H1 (cell line): ENCODE data around the gene SBF1. TPM values are rescaled to one million over a fixed set of nuclear protein-coding genes. Genes with fewer than 3 reads are reported as not detected.

Experiments used
- CTCF ChIA-PET: fragments of 300-600 bp; sonication (Branson Sonifier 250); formaldehyde crosslinking; loops from one replicate; lab custom pipeline; 2021; ENCODE audit not compliant: partially characterized antibody; lab: Charles Lee
- POLR2A ChIA-PET: fragments of 300-600 bp; sonication (Branson Sonifier 250); formaldehyde crosslinking; loops from one replicate; lab custom pipeline; 2021; ENCODE audit warnings: inconsistent platforms; ENCODE audit not compliant: partially characterized antibody; lab: Charles Lee
- DNase-seq, 2 experiments: peaks; one replicate each; pipeline versions ENCODE4 v3.0.0 to v3.0.0-alpha.2; 2010 to 2022; ENCODE audit warnings: low spot score in 2 of 2, low read depth in 1 of 2, mixed read lengths in 1 of 2
- FAIRE-seq: peaks from 2 replicates; lab custom pipeline; 2011; peaks lifted over from hg19 to GRCh38; lab: Jason Lieb, UNC
- H2AFZ ChIP-seq: 2 replicates; pipeline ENCODE4 v1.8.1; 2012; ENCODE audit warnings: low read length, inconsistent platforms
- H2AK5ac ChIP-seq: 2 replicates; pipeline ENCODE4 v1.6.1; 2013; ENCODE audit warnings: low read depth, low read length
- H2BK120ac ChIP-seq: replicated peaks from 2 replicates; pipeline ENCODE3; 2013; ENCODE audit warnings: low read depth, low read length, inconsistent platforms
- H2BK12ac ChIP-seq: 2 replicates; pipeline ENCODE4 v1.6.1; 2013; ENCODE audit warnings: low read depth, low read length
- H2BK15ac ChIP-seq: 2 replicates; pipeline ENCODE4 v1.6.1; 2013; ENCODE audit warnings: low read length
- H2BK20ac ChIP-seq: 2 replicates; pipeline ENCODE4 v1.6.1; 2013; ENCODE audit warnings: low read length
- H2BK5ac ChIP-seq: 2 replicates; pipeline ENCODE4 v1.6.1; 2013; ENCODE audit warnings: low read depth, low read length
- H3K14ac ChIP-seq: 2 replicates; pipeline ENCODE4 v1.6.1; 2013; ENCODE audit warnings: inconsistent platforms; ENCODE audit not compliant: insufficient read length
- H3K18ac ChIP-seq: 2 replicates; pipeline ENCODE4 v1.6.1; 2013; ENCODE audit warnings: low read length; ENCODE audit errors: extremely low read depth
- H3K23ac ChIP-seq: 2 replicates; pipeline ENCODE4 v1.6.1; 2013; ENCODE audit warnings: inconsistent platforms; ENCODE audit not compliant: insufficient read length
- H3K23me2 ChIP-seq: 2 replicates; pipeline ENCODE4 v1.6.1; 2013; ENCODE audit warnings: low read depth, low read length
- H3K27ac ChIP-seq: 2 replicates; pipeline ENCODE4 v1.6.1; 2011; ENCODE audit warnings: low read depth, low read length, inconsistent platforms
- H3K27me3 ChIP-seq, 4 experiments: replicated peaks in 1 of 4; 1 replicate in 1 of 4; 2 replicates in 3 of 4; pipeline versions ENCODE4 v1.6.1 to v1.8.1; 2011 to 2013; ENCODE audit warnings: low read length in 3 of 4, mild to moderate bottlenecking in 3 of 4, inconsistent platforms in 2 of 4, mixed read lengths in 2 of 4, moderate library complexity in 1 of 4; ENCODE audit not compliant: control insufficient read depth in 3 of 4, insufficient read depth in 3 of 4; ENCODE audit errors: extremely low read depth in 1 of 4
- H3K36me3 ChIP-seq, 4 experiments: 2 replicates each; pipeline versions ENCODE4 v1.6.1 to v1.8.1; 2011 to 2013; ENCODE audit warnings: mild to moderate bottlenecking in 4 of 4, low read length in 3 of 4, moderate library complexity in 2 of 4, control low read depth in 1 of 4, inconsistent platforms in 1 of 4; ENCODE audit not compliant: insufficient read depth in 4 of 4, control insufficient read depth in 2 of 4
- H3K4ac ChIP-seq: replicated peaks from 2 replicates; pipeline ENCODE3; 2013; ENCODE audit warnings: low read length, low read depth, mixed read lengths, inconsistent platforms; ENCODE audit not compliant: insufficient read length
- H3K4me1 ChIP-seq, 4 experiments: replicated peaks in 1 of 4; 1 replicate in 1 of 4; 2 replicates in 3 of 4; pipeline versions ENCODE4 v1.6.1 to v1.8.1; 2011 to 2013; ENCODE audit warnings: low read length in 3 of 4, inconsistent platforms in 2 of 4, mixed read lengths in 1 of 4; ENCODE audit not compliant: insufficient read depth in 4 of 4, control insufficient read depth in 3 of 4
- H3K4me2 ChIP-seq, 2 experiments: 2 replicates each; pipeline versions ENCODE4 v1.6.1 to v1.8.1; 2011 to 2013; ENCODE audit warnings: low read depth in 2 of 2, low read length in 2 of 2, control low read depth in 1 of 2, inconsistent platforms in 1 of 2, mild to moderate bottlenecking in 1 of 2; ENCODE audit not compliant: insufficient read depth in 1 of 2
- H3K4me3 ChIP-seq, 4 experiments: fragments of 200-600, 300-600 bp in 1 of 4; sonication (generic), shearing (Covaris generic), sonication (Bioruptor Twin) in 1 of 4; 2 replicates each; pipeline versions ENCODE4 v1.5.1 to v1.8.1; 2011 to 2016; ENCODE audit warnings: low read length in 4 of 4, low read depth in 3 of 4, control low read depth in 2 of 4, inconsistent platforms in 2 of 4, mild to moderate bottlenecking in 2 of 4, mixed read lengths in 1 of 4, moderate library complexity in 1 of 4; ENCODE audit not compliant: insufficient read depth in 2 of 4; ENCODE audit errors: extremely low read depth in 1 of 4
- H3K56ac ChIP-seq: replicated peaks from 2 replicates; pipeline ENCODE3; 2013; ENCODE audit warnings: low read depth, mild to moderate bottlenecking, mixed read lengths, low read length, inconsistent platforms; ENCODE audit not compliant: insufficient read length
- H3K79me1 ChIP-seq: 2 replicates; pipeline ENCODE4 v1.6.1; 2013; ENCODE audit warnings: low read depth, low read length, control low read depth
- H3K79me2 ChIP-seq, 2 experiments: 2 replicates each; pipeline versions ENCODE4 v1.6.1 to v1.8.1; 2012 to 2013; ENCODE audit warnings: low read length in 2 of 2, mild to moderate bottlenecking in 2 of 2, inconsistent platforms in 1 of 2; ENCODE audit not compliant: insufficient read depth in 2 of 2, control insufficient read depth in 1 of 2
- H3K9ac ChIP-seq, 4 experiments: replicated peaks in 1 of 4; 1 replicate in 1 of 4; 2 replicates in 3 of 4; pipeline versions ENCODE4 v1.6.1 to v1.8.1; 2011 to 2013; ENCODE audit warnings: low read depth in 3 of 4, low read length in 3 of 4, control low read depth in 2 of 4, mild to moderate bottlenecking in 2 of 4, moderate library complexity in 2 of 4, inconsistent platforms in 1 of 4; ENCODE audit errors: extremely low read depth in 1 of 4
- H3K9me3 ChIP-seq, 2 experiments: 2 replicates each; pipeline versions ENCODE4 v1.6.1 to v1.8.1; 2012 to 2013; ENCODE audit warnings: mild to moderate bottlenecking in 2 of 2, moderate library complexity in 2 of 2, control low read depth in 1 of 2, inconsistent platforms in 1 of 2, low read depth in 1 of 2, low read length in 1 of 2, mixed read lengths in 1 of 2; ENCODE audit not compliant: insufficient read depth in 2 of 2
- H4K20me1 ChIP-seq, 2 experiments: replicated peaks in 1 of 2; 2 replicates each; pipeline versions ENCODE3 to v1.8.1; 2011 to 2013; ENCODE audit warnings: inconsistent platforms in 2 of 2, low read length in 2 of 2, mild to moderate bottlenecking in 1 of 2; ENCODE audit not compliant: insufficient read depth in 2 of 2, control insufficient read depth in 1 of 2
- H4K5ac ChIP-seq: 2 replicates; pipeline ENCODE4 v1.6.1; 2013; ENCODE audit warnings: low read length, low read depth, mixed read lengths, inconsistent platforms; ENCODE audit not compliant: insufficient read length
- H4K8ac ChIP-seq: 2 replicates; pipeline ENCODE4 v1.8.0; 2013; ENCODE audit warnings: mild to moderate bottlenecking, moderate library complexity, low read length, inconsistent platforms; ENCODE audit not compliant: insufficient read depth; ENCODE audit errors: extremely low read depth
- H4K91ac ChIP-seq: replicated peaks from 2 replicates; pipeline ENCODE3; 2013; ENCODE audit warnings: low read length, mixed read lengths, inconsistent platforms; ENCODE audit not compliant: insufficient read length
- CBX5 ChIP-seq: fragments of 300-800, 300-1000 bp; sonication (generic); IDR thresholded peaks from 2 replicates; pipeline ENCODE4 v1.7.1; 2016; ENCODE audit warnings: antibody characterized with exemption, low read length, low read depth
- FOSL1 ChIP-seq: IDR thresholded peaks from 2 replicates; pipeline ENCODE4 v1.6.1; 2011; ENCODE audit warnings: mild to moderate bottlenecking, low read depth, low read length, moderate library complexity; ENCODE audit not compliant: insufficient read depth
- HDAC2 ChIP-seq, 2 experiments: fragments of 300-600 bp in 1 of 2; sonication (generic) in 1 of 2; IDR thresholded peaks; 2 replicates each; pipeline ENCODE4 v1.6.1; 2011 to 2012; ENCODE audit warnings: low read depth in 2 of 2, low read length in 2 of 2, mild to moderate bottlenecking in 2 of 2, moderate library complexity in 2 of 2, borderline replicate concordance in 1 of 2, inconsistent platforms in 1 of 2
- RBBP5 ChIP-seq: IDR thresholded peaks from 2 replicates; pipeline ENCODE4 v1.7.1; 2012; ENCODE audit warnings: low read depth, mild to moderate bottlenecking, inconsistent platforms, low read length, moderate library complexity, borderline replicate concordance
- RXRA ChIP-seq: IDR thresholded peaks from 2 replicates; pipeline ENCODE4 v1.6.1; 2011; ENCODE audit warnings: low read depth, mild to moderate bottlenecking, low read length, moderate library complexity; ENCODE audit not compliant: insufficient read depth
- SIRT6 ChIP-seq: IDR thresholded peaks from one replicate; pipeline ENCODE4 v1.7.1; 2012; ENCODE audit warnings: low read length, inconsistent platforms
- SP1 ChIP-seq: IDR thresholded peaks from 2 replicates; pipeline ENCODE4 v1.6.1; 2011; ENCODE audit warnings: low read depth, low read length
- SP4 ChIP-seq: IDR thresholded peaks from 2 replicates; pipeline ENCODE4 v1.6.1; 2012; ENCODE audit warnings: low read length, inconsistent platforms
- TBP ChIP-seq: IDR thresholded peaks from 2 replicates; pipeline ENCODE4 v1.6.1; 2011; ENCODE audit warnings: low read depth, low read length, improper control_type of control experiment
- TCF12 ChIP-seq: IDR thresholded peaks from 2 replicates; pipeline ENCODE4 v1.6.1; 2011; ENCODE audit warnings: low read depth, mild to moderate bottlenecking, low read length
- YY1 ChIP-seq: IDR thresholded peaks from 2 replicates; pipeline ENCODE4 v1.6.1; 2011; ENCODE audit warnings: low read depth, mild to moderate bottlenecking, low read length
- ZNF274 ChIP-seq: IDR thresholded peaks from 2 replicates; pipeline ENCODE4 v1.7.0; 2012; ENCODE audit warnings: low read length, borderline replicate concordance; ENCODE audit errors: extremely low read depth
- WGBS, 2 experiments: shearing (Covaris generic) in 1 of 2; methylation state at CpG; one replicate each; pipeline versions ENCODE4 v1.1.6 to v1.1.7; 2013 to 2015; ENCODE audit warnings: low lambda C conversion rate in 2 of 2, mixed read lengths in 2 of 2, inconsistent platforms in 1 of 2, low coverage in 1 of 2, missing lambda C conversion rate in 1 of 2; ENCODE audit not compliant: insufficient replicate concordance in 2 of 2, insufficient coverage in 1 of 2, insufficient read length in 1 of 2; ENCODE audit errors: extremely low coverage in 1 of 2, missing lambda C conversion rate in 1 of 2; 5-methylcytosine and 5-hydroxymethylcytosine counted together
- polyA plus RNA-seq, 7 experiments: library from polyadenylated mRNA; depleted of rRNA in 3 of 7; stranded (reverse) in 5 of 7; unstranded in 2 of 7; fragments of >200 nt in 5 of 7; fragments of 200-250 nt in 2 of 7; gene quantifications; 1 replicate in 5 of 7; 2 replicates in 1 of 7; 4 replicates in 1 of 7; pipeline versions ENCODE4 v1.2.1 to v1.2.3, GENCODE V29; 2011 to 2013; ENCODE audit warnings: missing spikeins in 2 of 7, mixed read lengths in 2 of 7
- total RNA-seq: library from RNA; stranded (reverse); fragmentation: NEBNext Ultra II Directional; extraction: Animal tissue kit (Norgen Biotek cat#: 25700); gene quantifications from 2 replicates; pipeline ENCODE4 v1.2.1, GENCODE V29; 2021

Gene SBF1
- total and polyA plus RNA-seq, 2 of the 8 experiments (the other 6 are each of a cell fraction or from before 2014, with no cell fraction given) = 29.1 to 71.5 TPM

DNA sequence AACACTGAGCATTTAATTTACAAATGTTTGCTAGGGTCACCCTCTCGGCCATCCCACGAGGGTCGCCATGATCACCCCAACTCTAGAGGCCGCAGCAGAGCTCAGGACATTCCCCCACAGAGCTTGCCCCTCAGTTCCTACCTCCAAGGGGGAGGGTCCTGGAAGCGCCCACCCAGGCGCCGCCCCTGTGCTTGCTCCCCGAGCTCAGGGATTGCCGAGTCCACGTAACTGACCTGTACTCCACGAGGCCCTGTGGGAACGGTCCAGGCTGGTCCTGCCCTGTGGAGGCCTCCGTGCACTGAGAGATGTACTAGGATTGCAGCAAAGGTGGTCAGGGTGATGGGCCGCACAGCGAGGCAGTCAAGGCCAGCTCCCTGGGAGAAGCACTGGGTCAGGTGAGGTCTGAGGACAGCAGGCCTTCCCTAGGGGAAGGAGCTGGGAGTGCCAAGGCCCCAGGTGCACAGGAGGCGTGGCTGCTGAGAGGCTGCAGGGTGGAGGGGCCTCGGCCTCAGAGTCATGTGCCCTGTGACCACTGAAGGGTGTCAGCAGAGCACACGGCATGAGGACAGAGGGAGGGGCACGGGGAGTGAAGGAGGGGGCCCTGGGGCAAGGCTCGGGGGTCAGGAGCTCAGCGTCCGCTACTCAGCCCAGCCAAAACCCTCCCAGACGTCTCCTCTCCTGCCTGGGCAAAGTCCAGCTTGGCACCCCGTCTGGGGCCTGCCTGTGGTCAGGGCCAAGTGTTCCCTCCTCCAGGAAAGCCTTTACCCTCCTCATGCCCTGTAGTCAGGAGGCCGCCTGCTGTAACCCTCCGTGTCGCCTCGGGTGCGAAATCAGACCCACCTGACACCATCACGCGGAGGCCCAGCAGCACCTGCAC lies 9.4 kb upstream of the SBF1 start:
- no peaks in the 10 kb centered on the region for H3K79me2 ChIP-seq
- no peak overlapping the region for H3K4me2 ChIP-seq
- H2BK12ac ChIP-seq = no peak overlapping the region; the same call in 1 of the 2 replicates
- H3K18ac ChIP-seq = no peak overlapping the region; the same call in 1 of the 2 replicates
- H3K14ac ChIP-seq = no peak overlapping the region
- peaks cover 0 to 5% (median 0%) of the 10 kb centered on the region in 4 experiments; a peak in 4 of 7 replicates for H3K4me1 ChIP-seq
- H3K9ac ChIP-seq = no peak overlapping the region
- H3K56ac ChIP-seq = no peak overlapping the region
- H4K5ac ChIP-seq = no peak overlapping the region
- no peak overlapping the region for H3K23ac ChIP-seq
- no peak overlapping the region for H3K4me3 ChIP-seq
- H3K27me3 ChIP-seq = peaks cover 1 to 17% (median 13%) of the 10 kb centered on the region in 4 experiments; a peak in 6 of 7 replicates
- no peak overlapping the region for H3K4ac ChIP-seq
- no peak overlapping the region for H2BK120ac ChIP-seq
- H4K91ac ChIP-seq = peak overlapping the region; percentile 41
- ChIA-PET CTCF (interaction anchor here (1.1 to 5.6 kb wide), 6 partner anchors 8 to 212 kb away, joined by 3 to 54 read pairs (median 3); no protein-coding TSS in a partner anchor), POLR2A (interaction anchor here (0.6 to 4.8 kb wide), 14 partner anchors 8 to 55 kb away, joined by 3 to 21 read pairs (median 6); no protein-coding TSS in a partner anchor)
- H2AFZ ChIP-seq = no peak overlapping the region
- H3K27ac ChIP-seq = no peak overlapping the region
- 88% methylated on average over 27 of the region's 31 CpGs; no CpG with 5 or more reads in 1 of the 2 experiments for WGBS, 2 experiments
- H2AK5ac ChIP-seq = no peak overlapping the region
- no peak overlapping the region for H2BK20ac ChIP-seq
- peaks cover 0 to 3% of the 10 kb centered on the region in 2 experiments for H4K20me1 ChIP-seq
- H3K23me2 ChIP-seq = peaks cover 4% of the 10 kb centered on the region; the same call in 1 of the 2 replicates
- DNase-seq (no peak), FAIRE-seq (no peak)
- H2BK5ac ChIP-seq = 0 out of 2 replicates have a peak overlapping the region, but pooled peaks have one; percentile 4
- 0 out of 8 replicates have a peak, but pooled peaks cover 0 to 2% (median 0%) of the 10 kb centered on the region in 4 experiments for H3K36me3 ChIP-seq
- no peak overlapping the region for H2BK15ac ChIP-seq
- H4K8ac ChIP-seq = no peak overlapping the region
- H3K9me3 ChIP-seq = no peaks in the 10 kb centered on the region
- H3K79me1 ChIP-seq = no peaks in the 10 kb centered on the region
- TF ChIP-seq FOSL1 (no peak), RXRA (no peak), RBBP5 (no peak), TBP (no peak), CBX5 (no peak), SP1 (no peak), SP4 (no peak), YY1 (no peak), HDAC2 (IDR thresholded peaks at IDR 0.05; ENCODE audit: borderline replicate concordance in 1 of 2, low read depth in 2 of 2, low read length in 2 of 2) (no peak), ZNF274 (no peak), TCF12 (no peak), SIRT6 (no peak)
